Renal cortex interstitium (tissue), 11 donors: ENCODE results near the gene ABCG2. TPM values are rescaled to one million over a fixed set of nuclear protein-coding genes. Genes with fewer than 3 reads are reported as not detected.
"Not testable (repeated sequence)": the region's sequence is repeated elsewhere in the genome, so short reads cannot be mapped to it uniquely, and the experiment has no call there.

Source experiments
- DNase-seq, 11 donors: peaks; one replicate each; pipeline ENCODE4 v3.0.0-alpha.2; 2013; ENCODE audit warnings: low read depth in 9 of 11, low spot score in 4 of 11; ENCODE audit errors: extremely low read depth in 1 of 11
- polyA plus RNA-seq, 3 donors: library from polyadenylated mRNA; unstranded; fragments of 120-200 nt; gene quantifications; one replicate each; pipeline ENCODE4 v1.2.1, GENCODE V29; 2013; ENCODE audit not compliant: insufficient read length in 3 of 3

Gene ABCG2
- polyA plus RNA-seq, 3 donors: 6.5 to 6.8 (median 6.8) TPM

GRCh38 chr4:88130544-88131305 lies 27.7 kb downstream of the ABCG2 start:
- no peak for DNase-seq

- DNase-seq: no peak
These were observed 28.4 kb downstream of the ABCG2 start for GRCh38 chr4:88130003-88130402.

GRCh38 chr4:88122260-88122659 lies 36.2 kb downstream of the ABCG2 start:
- DNase-seq: not testable (repeated sequence)

- no peak for DNase-seq
These were observed 38.5 kb downstream of the ABCG2 start for GRCh38 chr4:88119943-88120342.

GRCh38 chr4:88115587-88115986 lies 42.9 kb downstream of the ABCG2 start:
- DNase-seq: no peak

GRCh38 chr4:88112856-88113255 lies 45.6 kb downstream of the ABCG2 start:
- DNase-seq: no peak

- no peak for DNase-seq
These were observed 47.6 kb downstream of the ABCG2 start for GRCh38 chr4:88110826-88111225.

GRCh38 chr4:88109123-88109881 lies 49.1 kb downstream of the ABCG2 start:
- DNase-seq: no peak

- no peak for DNase-seq
These were observed 49.7 kb downstream of the ABCG2 start for GRCh38 chr4:88108747-88109122.

- DNase-seq: not testable (repeated sequence)
These were observed 50.4 kb downstream of the ABCG2 start for GRCh38 chr4:88108108-88108465.

- peak in 2 of 11 donors; percentile 5 to 17 for DNase-seq
These were observed 50.9 kb downstream of the ABCG2 start for GRCh38 chr4:88107406-88108107.

- DNase-seq: no peak
These were observed 52.2 kb downstream of the ABCG2 start for GRCh38 chr4:88106205-88106604.

- DNase-seq: peak in 1 of 11 donors; percentile 4
These were observed 53.4 kb downstream of the ABCG2 start for GRCh38 chr4:88104902-88105610.

- no peak for DNase-seq
These were observed 56.4 kb downstream of the ABCG2 start for GRCh38 chr4:88102026-88102425.

- DNase-seq: no peak
These were observed 57.3 kb downstream of the ABCG2 start for GRCh38 chr4:88101165-88101564.

- no peak for DNase-seq
These were observed 59.3 kb downstream of the ABCG2 start for GRCh38 chr4:88098993-88099752.

GRCh38 chr4:88097781-88098180 lies 60.7 kb downstream of the ABCG2 start:
- DNase-seq: no peak

- DNase-seq: no peak
These were observed 61.1 kb downstream of the ABCG2 start for GRCh38 chr4:88097301-88097700.

GRCh38 chr4:88093874-88094273 lies 64.6 kb downstream of the ABCG2 start:
- no peak for DNase-seq
